Non-pigmented ciliary epithelial cell (primary cell): ENCODE measurements around the gene DNM1L.

ENCODE experiments used
- DNase-seq: peaks from one replicate; pipeline ENCODE4 v3.0.0-alpha.2; 2010; ENCODE audit warnings: low read depth

Gene DNM1L

DNA sequence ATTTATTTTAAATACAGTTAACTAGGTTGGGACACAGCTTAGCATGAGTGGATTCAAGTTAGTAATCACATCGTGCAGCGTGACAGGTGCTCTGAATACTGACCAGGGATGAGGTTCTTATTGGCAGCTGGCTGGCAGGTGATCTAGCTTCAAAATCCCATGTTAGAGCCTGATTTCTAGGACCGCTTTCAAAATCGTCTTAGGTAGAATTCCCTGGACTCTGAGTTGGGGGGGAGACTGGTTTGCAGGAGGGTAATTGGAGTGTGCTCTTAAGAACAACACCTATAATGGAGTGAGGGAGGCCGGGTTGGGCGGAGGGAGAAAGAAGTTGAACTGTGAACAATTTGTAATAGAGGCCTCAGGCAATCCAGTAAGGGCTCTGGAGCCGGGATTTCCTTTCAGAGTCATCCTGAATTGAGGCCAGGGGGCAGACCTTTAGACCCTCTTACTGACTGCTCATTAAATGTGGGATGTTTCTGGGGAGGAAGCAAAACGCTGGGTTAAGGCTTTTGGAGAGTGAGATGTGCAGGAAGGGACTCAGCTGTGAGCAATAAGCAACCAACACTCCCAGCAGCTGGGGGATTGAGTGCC, 77.5 kb downstream of the DNM1L start:
- DNase-seq = no peak

GRCh38 chr12:32757157-32757556, 78.1 kb downstream of the DNM1L start:
- DNase-seq = no peak

- DNase-seq = no peak
These were observed 82.6 kb downstream of the DNM1L start for GRCh38 chr12:32761716-32762115.

- DNase-seq = no peak
These were observed 86.8 kb downstream of the DNM1L start for GRCh38 chr12:32765906-32766305.

DNA sequence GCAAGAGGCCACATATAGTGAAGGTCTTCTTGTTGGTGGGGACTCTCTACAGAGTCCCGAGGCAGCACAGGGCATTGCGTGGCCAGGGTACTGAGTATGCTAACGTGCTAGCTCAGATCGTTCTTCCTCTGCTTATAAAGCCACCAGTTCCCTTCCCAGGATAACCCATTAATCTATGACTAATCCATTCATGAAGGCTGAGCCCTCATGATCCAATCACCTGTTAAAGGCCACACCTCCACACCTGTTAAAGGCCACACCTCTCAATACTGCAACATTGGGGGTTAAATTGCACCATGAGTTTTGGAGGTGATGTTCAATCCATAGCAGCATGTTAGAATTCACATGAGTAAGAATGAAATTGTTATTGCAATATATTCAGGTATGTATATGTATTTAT, 89.4 kb downstream of the DNM1L start:
- no peak for DNase-seq

DNA sequence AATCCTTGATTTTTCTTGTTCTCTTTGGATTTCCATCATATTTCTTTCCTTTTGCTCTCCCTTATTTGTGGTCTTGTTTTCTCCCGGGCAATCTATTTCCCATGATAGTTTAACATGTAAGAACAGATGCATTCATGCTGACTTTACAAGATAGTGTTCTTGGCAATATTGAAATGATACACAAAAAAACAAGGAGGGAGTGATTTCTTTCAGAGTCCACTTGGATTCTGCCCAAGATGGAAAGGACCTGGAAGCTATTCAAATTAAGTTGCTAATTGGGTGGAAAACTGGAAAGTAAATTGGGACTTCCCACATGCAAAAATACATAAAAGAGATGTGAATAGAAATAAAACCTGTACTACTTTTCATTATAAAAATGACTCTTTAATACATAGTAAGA, 91.0 kb downstream of the DNM1L start:
- no peak for DNase-seq

- no peak for DNase-seq
These were observed 94.6 kb downstream of the DNM1L start for GRCh38 chr12:32773691-32774090.

DNA sequence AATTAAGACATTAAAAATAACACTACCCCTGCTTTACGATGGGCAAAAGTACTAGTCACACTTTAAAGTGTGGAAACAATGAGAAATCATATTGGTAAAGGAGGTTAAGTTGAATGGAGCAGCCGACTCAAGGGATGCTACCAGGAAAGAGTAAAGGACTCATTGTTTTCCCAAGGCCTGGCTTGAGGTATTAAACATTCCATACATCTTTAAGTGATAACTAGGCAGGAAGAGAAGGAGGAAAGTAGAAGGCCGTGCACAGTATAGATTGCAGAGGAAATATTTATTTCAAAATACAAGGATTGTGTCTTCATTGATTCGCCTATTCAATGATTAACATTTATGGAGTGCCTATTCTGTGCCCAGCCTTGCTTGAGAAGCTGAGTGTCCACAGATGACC, 97.2 kb downstream of the DNM1L start:
- DNase-seq = no peak

- no peak for DNase-seq
These were observed 98.1 kb downstream of the DNM1L start for GRCh38 chr12:32777159-32777558.

DNA sequence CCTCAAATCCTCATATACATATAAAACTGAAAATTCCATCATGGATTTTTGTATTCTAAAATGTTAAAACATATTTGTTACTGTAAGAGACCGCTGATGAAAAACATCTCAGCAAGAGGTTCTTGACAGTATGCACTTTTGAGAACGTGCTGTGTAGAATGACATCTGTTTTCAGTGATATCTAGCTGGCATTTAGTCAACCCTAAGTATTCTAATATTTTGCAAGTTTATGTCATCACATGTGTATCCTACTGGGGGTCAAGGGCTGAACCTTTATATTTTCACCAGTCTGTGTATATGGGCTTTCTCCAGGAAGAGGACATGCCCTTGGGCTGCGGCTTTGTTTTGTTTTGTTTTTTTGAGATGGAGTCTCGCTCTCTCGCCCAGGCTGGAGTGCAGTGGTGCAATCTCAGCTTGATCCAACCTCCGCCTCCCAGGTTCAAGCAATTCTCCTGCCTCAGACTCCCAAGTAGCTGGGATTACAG, 98.6 kb downstream of the DNM1L start:
- no peak for DNase-seq

GRCh38 chr12:32780071-32780470, 101.0 kb downstream of the DNM1L start:
- DNase-seq = no peak

- DNase-seq = no peak
These were observed 103.9 kb downstream of the DNM1L start for GRCh38 chr12:32783029-32783428.

DNA sequence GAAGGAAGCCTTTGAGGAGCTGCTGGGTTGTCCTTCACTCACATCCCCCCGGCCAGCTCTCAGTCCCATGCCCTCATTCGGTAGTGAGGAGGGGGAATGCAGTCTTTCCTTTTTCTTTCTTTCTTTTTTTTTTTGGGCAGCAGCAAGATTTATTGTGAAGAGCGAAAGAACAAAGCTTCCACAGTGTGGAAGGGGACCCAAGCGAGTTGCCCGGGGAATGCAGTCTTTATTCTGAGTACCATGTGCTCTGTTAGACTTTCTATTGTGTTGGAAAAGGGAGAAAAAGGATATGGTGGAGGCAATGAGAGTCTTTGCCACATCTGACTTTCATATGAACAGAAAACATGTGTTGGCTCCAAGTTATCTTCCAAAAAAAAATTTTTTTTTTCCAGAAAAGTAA, 106.5 kb downstream of the DNM1L start:
- no peak for DNase-seq

DNA sequence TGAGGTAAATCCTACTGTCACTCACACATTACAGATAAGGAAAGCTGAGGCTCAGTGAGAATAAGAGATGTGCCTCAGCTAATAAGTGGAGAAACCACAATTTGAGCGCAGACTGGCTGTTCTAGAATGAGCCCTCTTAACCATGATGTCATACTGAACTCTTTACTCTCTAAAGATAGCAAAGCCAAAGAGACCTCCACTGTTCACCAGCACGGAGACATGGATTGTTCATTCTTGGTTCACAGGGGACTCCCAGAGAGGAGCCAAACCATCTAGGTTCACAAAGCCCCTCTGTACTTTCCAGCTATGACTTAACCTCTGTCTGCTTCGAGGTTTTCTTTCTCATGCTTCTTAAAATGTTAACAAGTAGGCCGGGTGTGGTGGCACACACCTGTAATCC, 109.3 kb downstream of the DNM1L start:
- no peak for DNase-seq

- DNase-seq = no peak
These were observed 110.3 kb downstream of the DNM1L start for GRCh38 chr12:32789446-32789845.

DNA sequence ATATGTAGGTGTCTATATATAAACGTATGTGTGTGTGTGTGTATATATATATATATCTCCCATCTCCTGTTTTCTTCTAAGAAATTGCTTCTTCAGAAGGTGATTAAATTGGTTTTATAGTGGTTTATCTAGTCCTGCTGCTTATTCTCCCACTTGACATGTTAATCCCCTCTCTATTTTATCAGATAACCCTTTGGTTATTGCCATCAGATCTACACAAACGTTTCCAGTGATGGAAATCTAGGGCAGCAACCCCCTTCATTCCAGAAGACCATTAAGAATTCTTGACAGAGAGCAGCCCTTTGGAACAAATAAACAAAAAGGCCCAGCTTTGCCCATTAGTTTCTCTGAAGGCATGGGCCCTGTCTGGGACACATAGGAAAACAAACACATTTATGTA, 110.8 kb downstream of the DNM1L start:
- no peak for DNase-seq

DNA sequence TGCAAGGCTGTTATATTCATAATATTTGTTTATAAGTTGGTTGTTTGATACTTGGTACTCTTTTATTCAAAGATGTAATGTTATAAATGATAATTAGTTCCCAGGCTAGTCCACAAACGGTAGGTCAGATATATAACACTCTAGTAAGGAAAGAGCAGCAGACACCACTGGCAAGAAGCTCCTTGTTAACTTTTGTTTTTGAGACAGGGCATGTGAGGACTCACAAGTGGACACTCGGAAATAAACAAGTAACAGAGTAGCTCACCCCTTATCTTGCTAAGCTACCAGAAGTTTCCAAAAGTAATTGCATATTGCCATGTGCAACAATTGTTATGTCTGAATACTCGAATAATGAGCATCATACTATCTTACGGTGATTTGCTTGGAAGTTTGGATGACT, 115.2 kb downstream of the DNM1L start:
- DNase-seq = no peak
